Measurements from ENCODE around the gene AMER3. TPM values are rescaled to one million over a fixed set of nuclear protein-coding genes. Genes with fewer than 3 reads are reported as not detected.

AMER3 gene
- total RNA-seq, 4 donors from 2014 or later, result not detected

DNA sequence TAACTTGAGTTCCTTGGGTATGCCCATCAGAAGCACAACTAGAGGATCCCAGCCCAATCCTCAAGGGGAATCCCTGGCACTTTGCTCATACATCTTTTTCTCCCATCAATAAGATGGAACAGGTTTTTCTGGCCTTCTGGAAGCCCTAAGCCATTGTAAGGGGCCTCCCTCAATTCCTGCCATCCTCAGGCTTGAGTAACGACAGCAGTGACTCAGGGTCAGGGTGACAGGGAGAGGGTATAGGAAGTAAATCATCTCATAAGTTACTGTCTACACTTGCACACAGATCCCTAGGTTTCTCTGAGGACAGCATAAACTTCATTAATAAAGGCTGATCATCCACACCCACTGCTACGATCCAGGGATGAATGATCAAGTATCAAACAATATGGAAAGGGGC, 35.0 kb downstream of the AMER3 start:
- no peaks in the 10 kb centered on the region for H3K27me3 ChIP-seq
- no peaks in the 10 kb centered on the region for H3K4me1 ChIP-seq
- H3K36me3 ChIP-seq, result no peaks in the 10 kb centered on the region
- no peak overlapping the region for H3K27ac ChIP-seq
- no peaks in the 10 kb centered on the region for H3K9me3 ChIP-seq
- no peak overlapping the region for H3K4me3 ChIP-seq
- TF ChIP-seq CTCF (IDR thresholded peaks at IDR 0.05 in 4 of 5, conservative IDR thresholded peaks at IDR 0.05 in 1 of 5) (no peak), POLR2A (IDR thresholded peaks at IDR 0.05) (no peak)
- ATAC-seq (no peak), DNase-seq (no peak)
- intact Hi-C loops (cut with DNase I; ENCODE audit: low total_unique reads) (no loop called here), in situ Hi-C loops (cut with MboI; ENCODE audit: low sequenced_read_pairs in 4 of 4) (no loop called here)

- Histone ChIP-seq H3K4me3 (no peak overlapping the region), H3K27me3 (no peaks in the 10 kb centered on the region), H3K9me3 (no peaks in the 10 kb centered on the region), H3K27ac (no peak overlapping the region), H3K36me3 (no peaks in the 10 kb centered on the region), H3K4me1 (no peaks in the 10 kb centered on the region)
- DNase-seq (no peak), ATAC-seq (no peak)
- TF ChIP-seq POLR2A (IDR thresholded peaks at IDR 0.05) (no peak), CTCF (IDR thresholded peaks at IDR 0.05 in 4 of 5, conservative IDR thresholded peaks at IDR 0.05 in 1 of 5) (no peak)
- in situ Hi-C loops (cut with MboI; ENCODE audit: low sequenced_read_pairs in 4 of 4), result no loop called here
- intact Hi-C loops (cut with DNase I; ENCODE audit: low total_unique reads), result no loop called here
These were observed 35.7 kb downstream of the AMER3 start for GRCh38 chr2:130790804-130791616.

- Histone ChIP-seq H3K27me3 (no peaks in the 10 kb centered on the region), H3K9me3 (no peaks in the 10 kb centered on the region), H3K36me3 (no peaks in the 10 kb centered on the region), H3K4me3 (no peak overlapping the region), H3K27ac (no peak overlapping the region), H3K4me1 (no peaks in the 10 kb centered on the region)
- no peak for ATAC-seq
- no peak for DNase-seq
- in situ Hi-C loops (cut with MboI; ENCODE audit: low sequenced_read_pairs in 4 of 4) (no loop called here), intact Hi-C loops (cut with DNase I; ENCODE audit: low total_unique reads) (no loop called here)
- no peak for TF ChIP-seq POLR2A (IDR thresholded peaks at IDR 0.05)
- no peak for TF ChIP-seq CTCF (IDR thresholded peaks at IDR 0.05 in 4 of 5, conservative IDR thresholded peaks at IDR 0.05 in 1 of 5)
These were observed 36.2 kb downstream of the AMER3 start for GRCh38 chr2:130791617-130791939.

DNA sequence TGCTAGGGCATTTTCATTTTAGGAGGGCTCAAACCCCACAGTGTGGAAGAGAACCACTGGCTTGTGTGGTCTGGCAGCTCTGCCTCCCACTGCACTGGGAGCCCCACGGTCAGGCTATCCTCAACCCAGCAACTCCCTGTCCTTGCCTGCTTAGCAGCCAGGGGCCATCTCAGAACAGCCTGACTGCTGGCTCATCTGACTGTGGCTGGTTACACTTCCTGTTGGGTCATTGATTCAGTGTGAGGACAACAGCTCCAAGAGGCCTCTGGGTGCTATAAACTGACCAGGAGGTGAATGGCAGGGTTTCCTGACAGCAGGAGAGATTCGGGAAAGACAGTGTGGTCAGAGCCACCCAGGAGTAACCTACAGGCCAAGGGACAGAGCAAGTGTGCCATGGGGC, 40.1 kb downstream of the AMER3 start:
- intact Hi-C loops (cut with DNase I; ENCODE audit: low total_unique reads), result no loop called here

More for the DNA sequence above, 40.1 kb downstream of the AMER3 start:
- H3K36me3 ChIP-seq, result no peaks in the 10 kb centered on the region
- in situ Hi-C loops (cut with MboI; ENCODE audit: low sequenced_read_pairs in 4 of 4), result no loop called here
- ATAC-seq, result no peak
- no peaks in the 10 kb centered on the region for H3K27me3 ChIP-seq
- H3K4me1 ChIP-seq, result peaks cover 0 to 5% of the 10 kb centered on the region in 2 donors
- no peak overlapping the region for H3K27ac ChIP-seq
- no peak overlapping the region for H3K4me3 ChIP-seq
- DNase-seq, result no peak
- H3K9me3 ChIP-seq, result no peaks in the 10 kb centered on the region
- TF ChIP-seq CTCF (IDR thresholded peaks at IDR 0.05 in 4 of 5, conservative IDR thresholded peaks at IDR 0.05 in 1 of 5), result no peak
- no peak for TF ChIP-seq POLR2A (IDR thresholded peaks at IDR 0.05)
